Measurements from ENCODE around the gene TIMM44.

DNA sequence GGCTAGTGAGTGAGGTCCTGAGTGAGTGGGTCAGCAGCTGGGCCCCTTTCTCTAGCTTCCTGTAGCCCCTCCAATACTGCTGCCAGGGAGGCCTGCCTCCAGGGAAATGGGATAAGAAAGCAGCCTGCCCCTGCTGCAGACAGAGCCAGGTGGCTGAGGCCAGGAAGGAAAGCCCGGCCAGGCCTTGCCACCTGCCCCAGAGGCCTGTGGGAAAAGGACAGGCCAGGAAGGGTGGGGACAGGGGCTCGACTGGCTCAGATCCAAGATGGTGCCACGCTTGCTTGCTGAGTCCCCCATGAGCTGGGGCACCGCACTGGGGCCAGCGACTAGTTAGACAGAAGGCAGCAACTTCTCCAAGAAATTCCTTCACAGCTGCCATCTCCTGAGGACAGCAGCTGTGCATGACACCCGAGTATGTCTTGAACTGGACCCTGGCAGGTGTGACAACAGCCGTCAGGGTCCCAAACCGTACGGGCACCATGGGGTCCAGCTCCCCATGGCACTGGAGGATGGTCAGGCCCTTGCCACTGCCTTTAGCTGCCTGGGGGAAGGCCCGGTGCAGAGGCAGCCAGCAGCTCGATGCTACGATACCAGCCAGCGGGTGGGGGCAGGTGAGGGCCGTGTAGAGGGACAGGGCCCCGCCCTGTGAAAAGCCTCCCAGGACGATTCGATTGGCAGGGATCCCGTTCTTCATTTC is 64.2 kb downstream of the TIMM44 start:
- no peak for TF ChIP-seq POLR2AphosphoS5 (IDR thresholded peaks at IDR 0.05; ENCODE audit: low read depth, low read length)
- TF ChIP-seq TAF1 (IDR thresholded peaks at IDR 0.05; ENCODE audit: low read depth, low read length) = no peak

Measured in GM12891 (cell line).